GM12878 (cell line): ENCODE data around the gene SDS. TPM values are rescaled to one million over a fixed set of nuclear protein-coding genes. Genes with fewer than 3 reads are reported as not detected.

Experiments
- HDGF ChIP-seq: fragments of 450-650 bp; IDR thresholded peaks from 2 replicates; pipeline ENCODE4 v1.6.1; 2016; ENCODE audit warnings: antibody characterized with exemption
- RUNX3 ChIP-seq: IDR thresholded peaks from 2 replicates; pipeline ENCODE4 v1.6.1; 2012; ENCODE audit warnings: low read length, inconsistent platforms
- SMARCA5 ChIP-seq: fragments of 450-650 bp; IDR thresholded peaks from 2 replicates; pipeline ENCODE4 v1.6.1; 2017; ENCODE audit warnings: mild to moderate bottlenecking
- YY1 ChIP-seq: IDR thresholded peaks from 2 replicates; pipeline ENCODE4 v1.6.1; 2011; ENCODE audit warnings: low read depth, mild to moderate bottlenecking, low read length
- polyA plus RNA-seq, 11 experiments: library from polyadenylated mRNA; depleted of rRNA in 4 of 11; unstranded in 6 of 11; stranded (reverse) in 5 of 11; fragments of >200 nt; fragmentation: Nextera tagmentation in 4 of 11; fragmentation: Illumina TruSeq in 1 of 11; extraction: Ambion mirVana in 4 of 11; extraction: Trizol in 1 of 11; gene quantifications; 1 replicate in 1 of 11; 2 replicates in 10 of 11; pipeline versions ENCODE4 v1.2.1 to v1.2.3, GENCODE V29; 2011 to 2016; ENCODE audit warnings: inconsistent platforms in 2 of 11, missing spikeins in 2 of 11, low read depth in 1 of 11
- total RNA-seq, 4 experiments: library from RNA; depleted of rRNA in 3 of 4; stranded (reverse); fragments of >200 nt in 3 of 4; fragmentation: Illumina TruSeq in 1 of 4; extraction: Trizol in 1 of 4; gene quantifications; 2 replicates each; pipeline versions ENCODE4 v1.2.1 to v1.2.3, GENCODE V29; 2013 to 2021

Gene SDS
- total and polyA plus RNA-seq, 10 of the 15 experiments (the other 5 are each of a cell fraction or from before 2014, with no cell fraction given) = 0.18 TPM; not detected in 9

DNA sequence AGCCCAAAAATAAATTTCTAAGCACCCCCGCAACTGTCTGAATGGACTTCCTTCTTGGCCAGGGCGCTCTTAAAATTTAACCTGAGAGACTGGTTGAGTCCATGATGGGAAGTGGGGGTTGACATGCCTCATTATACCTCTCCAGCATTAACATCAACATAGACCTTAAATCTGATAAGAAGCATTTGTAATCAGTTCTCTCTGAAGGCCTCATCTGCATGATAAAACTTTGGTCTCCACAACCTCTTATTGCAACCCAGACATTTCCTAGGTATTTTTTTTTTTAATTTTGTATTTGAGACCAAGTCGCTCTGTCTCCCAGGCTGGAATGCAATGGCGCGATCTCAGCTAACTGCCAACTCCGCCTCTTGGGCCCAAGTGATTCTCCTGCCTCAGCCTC lies 58.4 kb downstream of the SDS start (continued):
- TF ChIP-seq YY1 = no peak
- no peak for TF ChIP-seq SMARCA5
- no peak for TF ChIP-seq HDGF
- TF ChIP-seq RUNX3 = no peak

Other genes with a start within 250 kb of the SDS start
- gene DDX54, start 218.4 kb downstream of the SDS start, total RNA-seq (2014; rRNA removed) = 44.3 and 58.9 TPM in 2 replicates
- gene DDX54, start 218.4 kb downstream of the SDS start, total RNA-seq (2014; rRNA removed; fragmentation: Illumina TruSeq; extraction: Trizol) = 24.7 and 28.8 TPM in 2 replicates
- gene DDX54, start 218.4 kb downstream of the SDS start, total RNA-seq (2021) = 94.6 and 115 TPM in 2 replicates
- gene DDX54, start 218.4 kb downstream of the SDS start, polyA plus RNA-seq (2011; rRNA removed) = 37.5 and 73.2 TPM in 2 replicates
- 6.2 and 27.9 TPM in 2 replicates for gene DDX54, start 218.4 kb downstream of the SDS start, polyA plus RNA-seq (2014; fragmentation: Illumina TruSeq; extraction: Trizol)
- gene DDX54, start 218.4 kb downstream of the SDS start, polyA plus RNA-seq (2014; fragmentation: Nextera tagmentation; extraction: Ambion mirVana) = 1 to 10 TPM; 1.9 to 8.6 TPM
- 53.7 and 67.0 TPM in 2 replicates for gene DDX54, start 218.4 kb downstream of the SDS start, polyA plus RNA-seq (2014; rRNA removed)
- gene DDX54, start 218.4 kb downstream of the SDS start, polyA plus RNA-seq (2016; fragmentation: Nextera tagmentation; extraction: Ambion mirVana) = 10 to 100 TPM; 69.7 to 71.9 TPM
- 32.8 and 39.6 TPM in 2 replicates for gene RITA1, start 218.2 kb downstream of the SDS start, total RNA-seq (2014; rRNA removed)
- 16.3 and 18.9 TPM in 2 replicates for gene RITA1, start 218.2 kb downstream of the SDS start, total RNA-seq (2014; rRNA removed; fragmentation: Illumina TruSeq; extraction: Trizol)
- gene RITA1, start 218.2 kb downstream of the SDS start, total RNA-seq (2021) = 29.2 and 31.4 TPM in 2 replicates
- gene RITA1, start 218.2 kb downstream of the SDS start, polyA plus RNA-seq (2011; rRNA removed) = 15.2 and 19.9 TPM in 2 replicates
- 5.3 and 13.7 TPM in 2 replicates for gene RITA1, start 218.2 kb downstream of the SDS start, polyA plus RNA-seq (2014; fragmentation: Illumina TruSeq; extraction: Trizol)
- 1 to 10 TPM; 2.3 to 6.4 TPM for gene RITA1, start 218.2 kb downstream of the SDS start, polyA plus RNA-seq (2014; fragmentation: Nextera tagmentation; extraction: Ambion mirVana)
- gene RITA1, start 218.2 kb downstream of the SDS start, polyA plus RNA-seq (2014; rRNA removed) = 27.3 and 29.8 TPM in 2 replicates
- 10 to 100 TPM; 37.4 to 39.9 TPM for gene RITA1, start 218.2 kb downstream of the SDS start, polyA plus RNA-seq (2016; fragmentation: Nextera tagmentation; extraction: Ambion mirVana)
- gene TPCN1, start 182.4 kb downstream of the SDS start, total RNA-seq (2014; rRNA removed) = 10.3 and 10.4 TPM in 2 replicates
- 7.0 and 8.0 TPM in 2 replicates for gene TPCN1, start 182.4 kb downstream of the SDS start, total RNA-seq (2014; rRNA removed; fragmentation: Illumina TruSeq; extraction: Trizol)
- 26.6 and 30.9 TPM in 2 replicates for gene TPCN1, start 182.4 kb downstream of the SDS start, total RNA-seq (2021)
- gene TPCN1, start 182.4 kb downstream of the SDS start, polyA plus RNA-seq (2011; rRNA removed) = 12.8 and 21.7 TPM in 2 replicates
- 8.3 and 17.1 TPM in 2 replicates for gene TPCN1, start 182.4 kb downstream of the SDS start, polyA plus RNA-seq (2014; fragmentation: Illumina TruSeq; extraction: Trizol)
- gene TPCN1, start 182.4 kb downstream of the SDS start, polyA plus RNA-seq (2014; fragmentation: Nextera tagmentation; extraction: Ambion mirVana) = 1 to 10 TPM in 1 of 2 experiments, under 1 TPM in 1; 0.79 to 1.0 TPM
- gene TPCN1, start 182.4 kb downstream of the SDS start, polyA plus RNA-seq (2014; rRNA removed) = 24.4 and 26.4 TPM in 2 replicates
- gene TPCN1, start 182.4 kb downstream of the SDS start, polyA plus RNA-seq (2016; fragmentation: Nextera tagmentation; extraction: Ambion mirVana) = 10 to 100 TPM; 22.6 to 24.8 TPM
- gene SLC8B1, start 68.8 kb downstream of the SDS start, total RNA-seq (2014; rRNA removed) = 4.7 and 7.0 TPM in 2 replicates
- gene SLC8B1, start 68.8 kb downstream of the SDS start, total RNA-seq (2014; rRNA removed; fragmentation: Illumina TruSeq; extraction: Trizol) = 4.0 and 4.3 TPM in 2 replicates
- 6.9 and 9.5 TPM in 2 replicates for gene SLC8B1, start 68.8 kb downstream of the SDS start, total RNA-seq (2021)
- 6.5 and 12.3 TPM in 2 replicates for gene SLC8B1, start 68.8 kb downstream of the SDS start, polyA plus RNA-seq (2011; rRNA removed)
- gene SLC8B1, start 68.8 kb downstream of the SDS start, polyA plus RNA-seq (2014; fragmentation: Illumina TruSeq; extraction: Trizol) = 4.3 and 4.9 TPM in 2 replicates
- gene SLC8B1, start 68.8 kb downstream of the SDS start, polyA plus RNA-seq (2014; fragmentation: Nextera tagmentation; extraction: Ambion mirVana) = under 1 TPM; 0.18 to 0.20 TPM
- 7.8 and 8.4 TPM in 2 replicates for gene SLC8B1, start 68.8 kb downstream of the SDS start, polyA plus RNA-seq (2014; rRNA removed)
- gene SLC8B1, start 68.8 kb downstream of the SDS start, polyA plus RNA-seq (2016; fragmentation: Nextera tagmentation; extraction: Ambion mirVana) = 1 to 10 TPM; 6.5 to 8.7 TPM
- 3.3 and 4.8 TPM in 2 replicates for gene PLBD2, start 45.3 kb downstream of the SDS start, total RNA-seq (2014; rRNA removed)
- gene PLBD2, start 45.3 kb downstream of the SDS start, total RNA-seq (2014; rRNA removed; fragmentation: Illumina TruSeq; extraction: Trizol) = 1.1 and 1.4 TPM in 2 replicates
- 16.6 and 16.8 TPM in 2 replicates for gene PLBD2, start 45.3 kb downstream of the SDS start, total RNA-seq (2021)
- gene PLBD2, start 45.3 kb downstream of the SDS start, polyA plus RNA-seq (2011; rRNA removed) = 2.4 and 5.0 TPM in 2 replicates
- gene PLBD2, start 45.3 kb downstream of the SDS start, polyA plus RNA-seq (2014; fragmentation: Illumina TruSeq; extraction: Trizol) = 9.2 and 9.6 TPM in 2 replicates
- 1 to 10 TPM; 1.6 to 2.3 TPM for gene PLBD2, start 45.3 kb downstream of the SDS start, polyA plus RNA-seq (2014; fragmentation: Nextera tagmentation; extraction: Ambion mirVana)
- gene PLBD2, start 45.3 kb downstream of the SDS start, polyA plus RNA-seq (2014; rRNA removed) = 6.9 and 7.8 TPM in 2 replicates
- gene PLBD2, start 45.3 kb downstream of the SDS start, polyA plus RNA-seq (2016; fragmentation: Nextera tagmentation; extraction: Ambion mirVana) = 10 to 100 TPM in 1 of 2 experiments, 1 to 10 TPM in 1; 9.3 to 14.9 TPM
- gene SDSL, start 18.5 kb upstream of the SDS start, total RNA-seq (2014; rRNA removed) = 1.2 and 1.6 TPM in 2 replicates
- 0.27 and 1.2 TPM in 2 replicates for gene SDSL, start 18.5 kb upstream of the SDS start, total RNA-seq (2014; rRNA removed; fragmentation: Illumina TruSeq; extraction: Trizol)
- gene SDSL, start 18.5 kb upstream of the SDS start, total RNA-seq (2021) = 1.3 and 1.5 TPM in 2 replicates
- 0.65 and 1.7 TPM in 2 replicates for gene SDSL, start 18.5 kb upstream of the SDS start, polyA plus RNA-seq (2011; rRNA removed)
- 0.25 TPM in 1 of 2 replicates, not detected in the other for gene SDSL, start 18.5 kb upstream of the SDS start, polyA plus RNA-seq (2014; fragmentation: Illumina TruSeq; extraction: Trizol)
- gene SDSL, start 18.5 kb upstream of the SDS start, polyA plus RNA-seq (2014; fragmentation: Nextera tagmentation; extraction: Ambion mirVana) = under 1 TPM; 0.18 to 0.49 TPM
- gene SDSL, start 18.5 kb upstream of the SDS start, polyA plus RNA-seq (2014; rRNA removed) = 0.72 and 1.2 TPM in 2 replicates
- gene SDSL, start 18.5 kb upstream of the SDS start, polyA plus RNA-seq (2016; fragmentation: Nextera tagmentation; extraction: Ambion mirVana) = 1 to 10 TPM; 4.1 to 4.4 TPM
- not detected in 2 replicates for gene LHX5, start 68.0 kb upstream of the SDS start, total RNA-seq (2014; rRNA removed)
- gene LHX5, start 68.0 kb upstream of the SDS start, total RNA-seq (2014; rRNA removed; fragmentation: Illumina TruSeq; extraction: Trizol) = not detected in 2 replicates
- not detected in 2 replicates for gene LHX5, start 68.0 kb upstream of the SDS start, total RNA-seq (2021)
- 0.03 TPM in 1 of 2 replicates, not detected in the other for gene LHX5, start 68.0 kb upstream of the SDS start, polyA plus RNA-seq (2011; rRNA removed)
- not detected in 2 replicates for gene LHX5, start 68.0 kb upstream of the SDS start, polyA plus RNA-seq (2014; fragmentation: Illumina TruSeq; extraction: Trizol)
- not detected for gene LHX5, start 68.0 kb upstream of the SDS start, polyA plus RNA-seq (2014; fragmentation: Nextera tagmentation; extraction: Ambion mirVana)
- gene LHX5, start 68.0 kb upstream of the SDS start, polyA plus RNA-seq (2014; rRNA removed) = not detected in 2 replicates
- gene LHX5, start 68.0 kb upstream of the SDS start, polyA plus RNA-seq (2016; fragmentation: Nextera tagmentation; extraction: Ambion mirVana) = not detected